PC-9 (cell line): ENCODE measurements around the gene IWS1.

Experiments used
- EZH2 ChIP-seq: fragments of 200-600 bp; sonication (generic); IDR thresholded peaks from 2 replicates; pipeline ENCODE4 v1.8.0; 2017; ENCODE audit warnings: antibody characterized with exemption, low read depth
- TF ChIP-seq, protein P1 (sequence below): fragments of 200-600 bp; sonication (generic); conservative IDR thresholded peaks from 2 replicates; pipeline ENCODE4 v1.6.1; 2017; ENCODE audit warnings: mixed run types, antibody characterized with exemption, mild to moderate bottlenecking, moderate library complexity

DNA sequence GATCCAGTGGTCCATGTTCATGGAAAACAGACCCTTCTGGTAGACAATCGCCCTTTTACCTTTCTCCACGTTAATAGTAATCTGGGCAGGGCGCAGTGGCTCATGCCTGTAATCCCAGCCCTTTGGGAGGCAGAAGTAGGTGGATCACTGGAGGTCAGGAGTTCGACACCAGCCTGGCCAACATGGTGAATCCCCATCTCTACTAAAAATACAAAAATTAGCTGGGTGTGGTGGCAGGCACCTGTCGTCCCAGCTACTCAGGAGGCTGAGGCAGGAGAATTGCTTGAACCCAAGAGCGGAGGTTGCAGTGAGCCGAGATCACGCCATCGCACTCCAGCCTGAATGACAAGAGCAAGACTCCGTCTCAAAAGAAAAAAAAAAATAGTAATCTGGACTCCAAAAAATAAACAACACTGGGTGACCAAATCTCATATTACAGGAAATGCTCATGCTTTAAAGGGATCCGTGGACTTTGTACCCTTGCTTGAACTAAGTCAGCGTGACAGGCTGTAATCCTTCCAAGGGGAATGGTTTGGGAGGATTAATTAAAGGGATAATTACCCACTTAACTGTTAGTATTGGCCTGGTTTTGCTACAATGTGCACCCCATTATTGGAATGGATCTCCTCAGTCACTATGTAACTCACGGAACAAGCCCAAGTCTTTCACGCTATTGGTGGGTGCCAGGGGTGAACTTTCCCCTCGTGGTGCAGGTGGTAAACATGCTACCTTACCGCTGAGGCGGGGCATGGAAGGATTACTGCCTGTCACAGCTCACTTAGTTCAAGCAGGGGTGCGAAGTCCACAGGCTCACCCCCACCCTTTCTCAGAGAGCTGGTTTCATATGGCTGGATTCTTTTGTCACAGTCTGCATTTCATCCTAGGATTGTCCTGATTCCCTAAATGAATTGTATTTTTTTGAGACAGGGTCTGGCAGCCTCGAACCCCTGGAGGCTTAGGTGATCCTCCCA, 71.4 kb downstream of the IWS1 start:
- TF ChIP-seq, protein P1, sequence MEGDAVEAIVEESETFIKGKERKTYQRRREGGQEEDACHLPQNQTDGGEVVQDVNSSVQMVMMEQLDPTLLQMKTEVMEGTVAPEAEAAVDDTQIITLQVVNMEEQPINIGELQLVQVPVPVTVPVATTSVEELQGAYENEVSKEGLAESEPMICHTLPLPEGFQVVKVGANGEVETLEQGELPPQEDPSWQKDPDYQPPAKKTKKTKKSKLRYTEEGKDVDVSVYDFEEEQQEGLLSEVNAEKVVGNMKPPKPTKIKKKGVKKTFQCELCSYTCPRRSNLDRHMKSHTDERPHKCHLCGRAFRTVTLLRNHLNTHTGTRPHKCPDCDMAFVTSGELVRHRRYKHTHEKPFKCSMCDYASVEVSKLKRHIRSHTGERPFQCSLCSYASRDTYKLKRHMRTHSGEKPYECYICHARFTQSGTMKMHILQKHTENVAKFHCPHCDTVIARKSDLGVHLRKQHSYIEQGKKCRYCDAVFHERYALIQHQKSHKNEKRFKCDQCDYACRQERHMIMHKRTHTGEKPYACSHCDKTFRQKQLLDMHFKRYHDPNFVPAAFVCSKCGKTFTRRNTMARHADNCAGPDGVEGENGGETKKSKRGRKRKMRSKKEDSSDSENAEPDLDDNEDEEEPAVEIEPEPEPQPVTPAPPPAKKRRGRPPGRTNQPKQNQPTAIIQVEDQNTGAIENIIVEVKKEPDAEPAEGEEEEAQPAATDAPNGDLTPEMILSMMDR: no peak
- no peak for TF ChIP-seq EZH2
